Daoy (cell line): Measurements from ENCODE around the gene UBE3D. TPM values are rescaled to one million over a fixed set of nuclear protein-coding genes. Genes with fewer than 3 reads are reported as not detected.

Experiments used
- DNase-seq: peaks from one replicate; pipeline ENCODE4 v3.0.0-alpha.2; 2015; ENCODE audit warnings: low read depth
- total RNA-seq: library from RNA; depleted of rRNA; stranded (reverse); fragments of >200 nt; shearing (Covaris generic); gene quantifications from 2 replicates; pipeline ENCODE4 v1.2.3, GENCODE V29; 2014; rRNA removed

The UBE3D gene, protein sequence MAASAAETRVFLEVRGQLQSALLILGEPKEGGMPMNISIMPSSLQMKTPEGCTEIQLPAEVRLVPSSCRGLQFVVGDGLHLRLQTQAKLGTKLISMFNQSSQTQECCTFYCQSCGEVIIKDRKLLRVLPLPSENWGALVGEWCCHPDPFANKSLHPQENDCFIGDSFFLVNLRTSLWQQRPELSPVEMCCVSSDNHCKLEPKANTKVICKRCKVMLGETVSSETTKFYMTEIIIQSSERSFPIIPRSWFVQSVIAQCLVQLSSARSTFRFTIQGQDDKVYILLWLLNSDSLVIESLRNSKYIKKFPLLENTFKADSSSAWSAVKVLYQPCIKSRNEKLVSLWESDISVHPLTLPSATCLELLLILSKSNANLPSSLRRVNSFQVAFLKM
- total RNA-seq: 7.9 and 9.9 TPM in 2 replicates

- DNase-seq: peak; percentile 91
These were observed at the start of gene UBE3D for GRCh38 chr6:83065511-83066192. UBE3D (minus strand) TSS chr6:83065841; CDS start chr6:83065718, 123 bp downstream.

GRCh38 chr6:83114164-83114563 is 48.5 kb upstream of the UBE3D start:
- no peak for DNase-seq

DNA sequence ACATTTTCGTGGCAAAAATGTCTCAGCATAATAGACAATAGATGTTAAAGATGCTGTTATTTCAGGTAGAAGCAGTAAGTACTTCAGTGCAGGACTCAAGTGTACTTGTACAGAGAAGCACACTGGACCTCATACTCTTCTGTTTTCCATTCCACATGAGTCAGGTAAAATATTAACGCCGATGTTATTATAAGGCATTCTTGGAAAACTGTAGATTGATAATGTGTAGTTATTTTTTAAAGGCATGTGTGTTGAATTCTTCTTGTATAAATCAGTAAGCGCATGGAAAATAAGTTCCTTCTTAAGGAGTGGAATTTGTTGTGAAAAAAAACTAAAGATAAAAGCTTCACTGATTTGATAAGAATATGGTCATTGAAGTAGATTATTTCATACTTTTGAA is 47.6 kb upstream of the UBE3D start:
- DNase-seq: no peak

GRCh38 chr6:83108378-83108777 is 42.7 kb upstream of the UBE3D start:
- no peak for DNase-seq

- no peak for DNase-seq
These were observed 32.9 kb upstream of the UBE3D start for GRCh38 chr6:83098589-83098988.

DNA sequence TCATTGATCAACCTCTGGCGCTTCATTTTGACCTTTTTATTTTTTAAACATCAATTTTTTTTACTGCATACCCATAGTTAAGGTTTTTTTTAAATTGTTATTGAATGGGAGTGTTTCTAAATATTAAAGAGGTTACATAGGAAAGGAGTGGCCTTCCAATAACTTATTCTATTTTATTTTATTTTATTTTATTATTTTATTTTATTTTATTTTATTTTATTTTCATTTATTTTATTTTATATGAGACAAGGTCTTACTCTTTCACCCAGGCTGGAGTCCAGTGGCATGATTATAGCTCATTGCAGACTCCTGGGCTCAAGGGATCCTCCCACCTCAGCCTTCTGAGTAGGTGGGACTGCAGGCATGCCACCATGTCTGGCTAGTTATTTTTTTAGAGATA is 32.0 kb upstream of the UBE3D start:
- DNase-seq: no peak

DNA sequence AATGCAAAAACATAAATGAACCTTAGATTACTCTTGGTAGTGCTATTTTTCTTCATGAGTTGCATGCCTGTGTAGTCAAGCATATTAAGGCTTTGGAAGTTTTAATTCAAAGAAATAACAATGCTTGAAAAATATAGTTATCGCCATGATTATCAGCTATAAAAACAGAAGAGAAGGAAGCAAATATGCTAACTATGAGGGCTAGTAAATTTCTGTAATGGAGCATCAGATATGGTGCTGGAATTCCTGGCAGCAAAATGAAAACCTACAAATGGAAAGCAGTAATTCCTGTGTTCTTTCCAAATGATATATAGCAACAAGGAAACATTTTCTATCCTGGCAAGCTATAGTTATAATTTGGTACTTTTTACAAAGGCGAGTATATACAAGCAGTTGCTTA is 31.6 kb upstream of the UBE3D start:
- no peak for DNase-seq

- no peak for DNase-seq
These were observed 31.1 kb upstream of the UBE3D start for GRCh38 chr6:83096791-83097190.

GRCh38 chr6:83092756-83093399 is 27.2 kb upstream of the UBE3D start:
- no peak for DNase-seq

- no peak for DNase-seq
These were observed 21.1 kb upstream of the UBE3D start for GRCh38 chr6:83086751-83087150.

DNA sequence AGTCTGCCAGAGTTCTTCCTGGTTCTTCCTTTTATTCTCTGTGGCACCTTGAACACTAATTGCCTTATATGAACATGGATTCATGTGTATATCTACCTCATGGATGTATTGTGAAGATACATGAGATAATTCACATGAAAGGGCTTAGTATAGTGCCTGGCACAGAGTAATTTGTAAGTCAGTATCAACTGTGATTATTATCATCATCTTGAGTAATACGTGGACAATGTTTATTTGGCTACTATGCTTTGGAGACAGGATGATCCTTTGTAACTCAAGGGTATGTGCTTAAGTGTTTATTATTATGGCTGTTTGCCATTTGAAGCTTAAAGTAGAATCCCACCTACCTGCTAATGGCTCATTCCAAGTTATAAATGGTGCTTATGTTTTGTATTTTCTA is 17.8 kb upstream of the UBE3D start:
- DNase-seq: no peak

- no peak for DNase-seq
These were observed 8.0 kb upstream of the UBE3D start for GRCh38 chr6:83073615-83074014.

DNA sequence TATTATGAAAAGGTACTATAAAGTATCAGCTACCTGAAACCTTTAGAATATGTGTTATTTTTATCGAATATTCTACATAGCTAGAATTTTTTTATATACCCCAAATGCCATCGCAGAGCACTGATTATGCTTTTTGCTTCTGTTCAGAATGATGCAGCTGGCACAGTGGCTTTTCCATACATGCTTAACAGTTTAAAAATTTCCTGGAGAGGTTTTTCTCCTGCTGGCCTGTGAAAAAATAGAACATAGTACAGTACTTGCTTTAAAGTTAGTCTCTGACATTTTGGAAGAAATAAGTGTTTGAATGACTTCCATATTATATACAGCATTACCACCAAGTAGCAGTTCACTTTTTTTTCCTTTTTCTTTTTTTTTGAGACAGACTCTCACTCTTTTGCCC is 7.1 kb upstream of the UBE3D start:
- DNase-seq: no peak

- DNase-seq: no peak
These were observed 6.1 kb upstream of the UBE3D start for GRCh38 chr6:83071707-83072106.

DNA sequence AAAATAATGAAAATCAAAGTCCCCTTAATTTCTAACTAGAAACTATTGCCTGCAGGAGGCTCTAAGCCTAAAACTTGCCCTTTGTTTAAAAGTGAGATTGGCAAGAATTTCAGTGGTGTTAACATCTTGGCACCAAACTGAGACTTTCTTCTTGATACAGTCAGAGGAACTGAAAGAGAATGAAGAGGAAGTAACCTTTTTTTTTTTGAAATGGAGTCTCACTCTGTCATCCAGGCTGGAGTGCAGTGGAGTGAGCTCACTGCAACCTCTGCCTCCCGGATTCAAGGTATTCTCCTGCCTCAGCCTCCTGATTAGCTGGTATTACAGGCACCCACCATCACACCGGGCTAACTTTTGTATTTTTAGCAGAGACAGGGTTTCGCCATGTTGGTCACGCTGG is 5.4 kb upstream of the UBE3D start:
- DNase-seq: no peak

DNA sequence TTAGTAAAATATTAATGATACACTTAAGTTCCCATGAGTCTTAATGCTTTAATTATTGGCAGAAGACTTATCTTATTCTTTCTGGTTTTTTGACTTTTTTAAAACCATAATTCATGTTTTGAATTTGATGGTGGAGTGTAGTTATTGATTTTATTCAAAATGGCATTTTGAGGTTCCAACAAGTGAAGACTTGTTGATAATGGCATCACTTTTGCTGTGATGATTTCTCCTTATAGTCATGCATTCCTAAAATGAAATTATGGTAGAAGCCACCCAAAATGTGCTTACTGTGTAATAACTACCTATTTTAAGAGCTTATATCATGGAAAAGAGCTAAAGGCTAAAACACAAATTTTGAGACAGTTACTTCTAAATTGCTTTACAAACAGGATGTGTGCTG is 4.0 kb upstream of the UBE3D start:
- DNase-seq: no peak

GRCh38 chr6:83068616-83069015 is 3.0 kb upstream of the UBE3D start:
- no peak for DNase-seq

DNA sequence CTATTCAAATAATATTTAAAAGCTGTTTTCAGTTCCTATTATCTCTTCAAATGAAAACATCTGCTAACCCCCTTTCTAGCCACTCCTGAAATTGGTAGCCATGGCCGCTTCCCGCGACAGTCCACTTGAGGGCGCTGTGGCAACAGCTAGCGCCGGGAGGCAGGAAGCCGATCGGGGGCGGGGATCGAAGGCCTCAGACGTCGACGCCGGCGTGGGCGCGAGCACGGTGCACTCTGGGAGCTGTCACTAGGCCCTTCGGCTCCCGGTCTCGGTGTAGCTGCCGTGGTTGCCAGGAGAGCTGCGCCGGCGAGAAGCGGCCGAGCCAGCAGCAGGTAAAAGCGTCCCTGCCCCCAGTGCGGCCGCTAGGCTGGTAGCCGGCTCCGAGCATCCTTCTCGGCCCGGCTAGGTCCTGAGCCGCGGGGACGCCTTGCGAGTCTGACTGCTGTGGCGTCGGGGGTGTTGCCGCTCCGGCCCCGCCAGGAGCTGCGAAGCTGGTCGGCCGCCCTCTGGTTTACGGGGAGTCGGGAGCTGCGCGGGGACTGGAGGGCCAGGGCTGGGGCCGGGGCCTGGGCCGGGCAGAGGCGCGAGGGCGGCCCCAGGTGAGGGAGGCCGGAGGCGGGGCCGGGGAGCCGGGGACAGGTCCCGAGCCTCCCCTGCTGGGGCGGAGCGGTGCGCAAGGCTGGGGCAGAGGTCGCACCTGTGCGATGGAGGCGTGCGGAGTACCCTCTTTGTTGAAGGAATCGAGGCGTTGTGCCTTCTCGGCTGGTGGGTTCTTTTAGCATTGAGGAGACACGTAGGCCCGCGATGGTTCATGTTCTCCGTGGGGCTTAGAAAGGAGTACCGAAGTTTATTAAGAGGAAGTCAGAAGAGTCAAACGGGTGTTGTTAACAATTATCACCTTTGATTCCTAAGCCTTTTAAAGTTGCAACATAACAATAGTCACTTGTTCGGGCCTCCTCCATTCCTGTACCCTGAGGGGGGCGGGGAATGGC is 2.1 kb upstream of the UBE3D start, which contains the start of gene DOP1A:
DOP1A (plus strand) TSS at position 224 of the 992 bp plus-strand sequence. CDS start 29,307 bp downstream, outside the sequence.
- peak; percentile 97 for DNase-seq

- DNase-seq: peak; percentile 60
These were observed 3.4 kb downstream of the UBE3D start for GRCh38 chr6:83062225-83062624.

DNA sequence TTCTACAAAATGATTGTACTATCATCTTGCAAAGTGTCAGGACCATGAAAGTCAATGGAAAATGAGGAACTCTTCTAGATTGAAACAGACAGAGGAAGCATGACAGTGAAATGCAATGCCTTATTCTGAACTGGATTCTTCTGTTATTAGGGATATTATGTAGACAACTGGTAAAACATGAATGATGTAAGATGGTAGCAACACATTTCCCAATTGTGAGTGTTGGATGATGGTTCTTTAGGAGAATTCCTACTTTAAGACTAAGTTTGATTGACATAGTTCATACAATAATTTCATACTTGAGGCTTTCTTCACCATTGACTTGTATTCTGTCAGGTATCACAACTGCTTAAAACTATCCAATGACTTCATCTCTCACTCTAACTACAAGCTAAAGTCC is 4.5 kb downstream of the UBE3D start:
- no peak for DNase-seq

- peak; percentile 54 for DNase-seq
These were observed 7.8 kb downstream of the UBE3D start for GRCh38 chr6:83057705-83058321.
